ENCODE data around the gene RAX2.

GRCh38 chr19:3775374-3775711, 3.3 kb upstream of the RAX2 start:
- TF ChIP-seq CTCF (IDR thresholded peaks at IDR 0.05; ENCODE audit: poor library complexity, severe bottlenecking) (no peak), EP300 (conservative IDR thresholded peaks at IDR 0.05; ENCODE audit: poor library complexity, severe bottlenecking) (no peak), EZH2 (IDR thresholded peaks at IDR 0.05; ENCODE audit: borderline replicate concordance, insufficient read depth, low read length, poor library complexity, severe bottlenecking) (no peak), TAF1 (IDR thresholded peaks at IDR 0.05; ENCODE audit: low read depth) (no peak), MXI1 (conservative IDR thresholded peaks at IDR 0.05; ENCODE audit: poor library complexity, severe bottlenecking) (no peak), REST (IDR thresholded peaks at IDR 0.05; ENCODE audit: borderline replicate concordance) (no peak), RAD21 (conservative IDR thresholded peaks at IDR 0.05) (no peak), POLR2AphosphoS5 (IDR thresholded peaks at IDR 0.05) (no peak), SMC3 (conservative IDR thresholded peaks at IDR 0.05; ENCODE audit: poor library complexity) (no peak)
